ENCODE measurements around the gene FARP2. TPM values are rescaled to one million over a fixed set of nuclear protein-coding genes. Genes with fewer than 3 reads are reported as not detected.

The FARP2 gene, protein sequence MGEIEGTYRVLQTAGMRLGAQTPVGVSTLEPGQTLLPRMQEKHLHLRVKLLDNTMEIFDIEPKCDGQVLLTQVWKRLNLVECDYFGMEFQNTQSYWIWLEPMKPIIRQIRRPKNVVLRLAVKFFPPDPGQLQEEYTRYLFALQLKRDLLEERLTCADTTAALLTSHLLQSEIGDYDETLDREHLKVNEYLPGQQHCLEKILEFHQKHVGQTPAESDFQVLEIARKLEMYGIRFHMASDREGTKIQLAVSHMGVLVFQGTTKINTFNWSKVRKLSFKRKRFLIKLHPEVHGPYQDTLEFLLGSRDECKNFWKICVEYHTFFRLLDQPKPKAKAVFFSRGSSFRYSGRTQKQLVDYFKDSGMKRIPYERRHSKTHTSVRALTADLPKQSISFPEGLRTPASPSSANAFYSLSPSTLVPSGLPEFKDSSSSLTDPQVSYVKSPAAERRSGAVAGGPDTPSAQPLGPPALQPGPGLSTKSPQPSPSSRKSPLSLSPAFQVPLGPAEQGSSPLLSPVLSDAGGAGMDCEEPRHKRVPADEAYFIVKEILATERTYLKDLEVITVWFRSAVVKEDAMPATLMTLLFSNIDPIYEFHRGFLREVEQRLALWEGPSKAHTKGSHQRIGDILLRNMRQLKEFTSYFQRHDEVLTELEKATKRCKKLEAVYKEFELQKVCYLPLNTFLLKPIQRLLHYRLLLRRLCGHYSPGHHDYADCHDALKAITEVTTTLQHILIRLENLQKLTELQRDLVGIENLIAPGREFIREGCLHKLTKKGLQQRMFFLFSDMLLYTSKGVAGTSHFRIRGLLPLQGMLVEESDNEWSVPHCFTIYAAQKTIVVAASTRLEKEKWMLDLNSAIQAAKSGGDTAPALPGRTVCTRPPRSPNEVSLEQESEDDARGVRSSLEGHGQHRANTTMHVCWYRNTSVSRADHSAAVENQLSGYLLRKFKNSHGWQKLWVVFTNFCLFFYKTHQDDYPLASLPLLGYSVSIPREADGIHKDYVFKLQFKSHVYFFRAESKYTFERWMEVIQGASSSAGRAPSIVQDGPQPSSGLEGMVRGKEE
- 10 to 100 TPM; 11.1 to 21.5 TPM for total RNA-seq

DNA sequence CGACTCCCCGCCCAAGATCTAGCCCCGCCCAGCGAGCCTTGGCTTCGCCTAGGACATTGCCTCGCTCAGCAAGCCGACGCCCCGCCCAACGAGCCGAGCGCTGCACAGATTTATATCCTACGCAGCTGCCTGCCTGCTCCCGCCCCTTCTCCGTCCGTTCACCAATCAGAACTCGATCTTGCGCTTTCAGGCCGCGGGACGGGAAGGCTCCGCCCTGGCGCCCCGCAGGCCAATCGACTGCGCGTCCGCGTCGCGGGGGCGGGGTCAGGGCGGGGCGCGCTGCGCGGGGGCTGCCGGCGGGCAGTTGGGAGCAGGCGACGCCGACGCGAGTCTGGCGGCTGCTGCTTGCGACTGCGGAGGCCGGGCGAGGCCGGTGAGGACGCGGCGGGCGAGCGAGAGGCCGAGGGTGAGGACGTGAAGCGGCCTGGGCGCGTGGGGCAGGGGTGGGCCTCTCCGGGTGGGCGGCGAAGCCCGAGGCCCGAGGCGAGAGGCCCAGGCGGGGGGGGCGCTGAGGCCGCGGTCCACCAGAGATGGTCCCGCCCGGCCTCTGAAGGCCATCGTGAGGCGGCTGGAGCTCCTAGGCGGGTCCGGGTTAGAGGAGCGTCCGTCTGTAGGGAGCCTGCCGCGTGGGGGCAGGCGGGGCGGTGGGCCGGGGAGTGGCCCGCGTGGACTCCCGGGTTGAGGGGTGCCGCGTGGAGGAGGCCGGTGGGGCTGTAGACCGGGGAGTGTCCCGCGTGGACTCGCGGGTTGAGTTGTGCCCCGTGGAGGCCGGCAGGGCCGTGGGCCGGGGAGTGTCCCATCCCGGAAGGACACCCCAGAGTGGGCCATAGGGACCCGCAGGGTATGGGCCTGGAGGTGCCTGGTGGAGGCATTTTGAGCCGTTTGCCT lies at the start of gene FARP2:
Gene FARP2 (plus strand): TSS at position 303 of the 888 bp plus-strand sequence. CDS start 16,823 bp downstream, outside the sequence.
- Histone ChIP-seq H3K27me3 (no peaks in the 10 kb centered on the region), H3K36me3 (peaks cover 22% of the 10 kb centered on the region), H3K4me3 (peak within 1 kb of the TSS; percentile 83 to 89), H3K27ac (peak within 1 kb of the TSS; percentile 91 to 94), H3K4me1 (peaks cover 0 to 26% of the 10 kb centered on the region in 2 donors), H3K9me3 (no peaks in the 10 kb centered on the region)
- TF ChIP-seq, protein P1, sequence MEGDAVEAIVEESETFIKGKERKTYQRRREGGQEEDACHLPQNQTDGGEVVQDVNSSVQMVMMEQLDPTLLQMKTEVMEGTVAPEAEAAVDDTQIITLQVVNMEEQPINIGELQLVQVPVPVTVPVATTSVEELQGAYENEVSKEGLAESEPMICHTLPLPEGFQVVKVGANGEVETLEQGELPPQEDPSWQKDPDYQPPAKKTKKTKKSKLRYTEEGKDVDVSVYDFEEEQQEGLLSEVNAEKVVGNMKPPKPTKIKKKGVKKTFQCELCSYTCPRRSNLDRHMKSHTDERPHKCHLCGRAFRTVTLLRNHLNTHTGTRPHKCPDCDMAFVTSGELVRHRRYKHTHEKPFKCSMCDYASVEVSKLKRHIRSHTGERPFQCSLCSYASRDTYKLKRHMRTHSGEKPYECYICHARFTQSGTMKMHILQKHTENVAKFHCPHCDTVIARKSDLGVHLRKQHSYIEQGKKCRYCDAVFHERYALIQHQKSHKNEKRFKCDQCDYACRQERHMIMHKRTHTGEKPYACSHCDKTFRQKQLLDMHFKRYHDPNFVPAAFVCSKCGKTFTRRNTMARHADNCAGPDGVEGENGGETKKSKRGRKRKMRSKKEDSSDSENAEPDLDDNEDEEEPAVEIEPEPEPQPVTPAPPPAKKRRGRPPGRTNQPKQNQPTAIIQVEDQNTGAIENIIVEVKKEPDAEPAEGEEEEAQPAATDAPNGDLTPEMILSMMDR (IDR thresholded peaks at IDR 0.05), result no peak
- DNase-seq (ENCODE audit: low spot score), result peak; percentile 99

DNA sequence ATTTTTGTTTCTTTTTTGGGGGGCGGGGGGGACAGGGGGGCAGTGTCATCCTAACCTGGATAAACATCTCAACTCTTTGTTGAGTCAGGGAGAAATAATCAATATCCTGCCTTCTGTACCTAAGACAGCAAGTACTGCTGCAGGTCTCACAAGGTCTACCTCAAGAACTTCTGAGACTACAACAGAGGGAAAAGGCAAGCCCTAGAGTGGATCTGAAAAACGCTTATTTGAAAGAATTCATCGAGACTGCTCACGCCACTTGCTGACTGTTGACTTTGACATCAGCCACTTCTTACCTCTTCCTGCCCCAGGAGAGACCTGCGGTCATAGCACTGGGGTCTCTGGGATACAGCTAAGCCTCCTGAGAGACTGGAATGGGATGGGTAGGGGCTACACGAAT lies 49.0 kb upstream of the FARP2 start:
- Histone ChIP-seq H3K4me1 (peaks cover 0 to 50% of the 10 kb centered on the region in 2 donors), H3K36me3 (no peaks in the 10 kb centered on the region), H3K27me3 (no peaks in the 10 kb centered on the region), H3K9me3 (no peaks in the 10 kb centered on the region), H3K27ac (no peak overlapping the region), H3K4me3 (no peak overlapping the region)
- TF ChIP-seq, protein P1 (IDR thresholded peaks at IDR 0.05), result no peak
- no peak for DNase-seq (ENCODE audit: low spot score)

DNA sequence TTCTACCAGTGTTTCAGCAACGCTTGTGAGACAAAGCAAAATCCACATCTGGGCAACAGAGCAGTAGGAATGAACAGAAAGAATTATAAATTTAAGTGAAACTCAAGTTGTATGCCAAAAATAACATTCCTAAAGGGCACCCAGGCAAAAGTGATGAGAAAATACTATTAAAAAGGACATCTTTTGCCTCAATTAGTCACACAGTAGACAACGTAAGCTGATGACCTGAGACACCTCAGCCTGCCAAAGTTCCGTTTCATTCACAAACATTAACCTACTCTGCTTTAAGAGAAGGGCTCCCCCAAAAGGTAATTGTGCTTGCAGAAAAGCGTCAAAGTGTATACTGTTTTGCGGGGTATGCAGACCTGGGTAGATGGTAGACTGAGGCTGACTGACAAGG lies 47.8 kb upstream of the FARP2 start:
- no peaks in the 10 kb centered on the region for H3K9me3 ChIP-seq
- no peak overlapping the region for H3K27ac ChIP-seq
- no peaks in the 10 kb centered on the region for H3K36me3 ChIP-seq
- H3K27me3 ChIP-seq, result no peaks in the 10 kb centered on the region
- no peak for DNase-seq (ENCODE audit: low spot score)
- H3K4me1 ChIP-seq, result peaks cover 0 to 50% of the 10 kb centered on the region in 2 donors
- H3K4me3 ChIP-seq, result no peak overlapping the region
- TF ChIP-seq, protein P1 (IDR thresholded peaks at IDR 0.05), result no peak

DNA sequence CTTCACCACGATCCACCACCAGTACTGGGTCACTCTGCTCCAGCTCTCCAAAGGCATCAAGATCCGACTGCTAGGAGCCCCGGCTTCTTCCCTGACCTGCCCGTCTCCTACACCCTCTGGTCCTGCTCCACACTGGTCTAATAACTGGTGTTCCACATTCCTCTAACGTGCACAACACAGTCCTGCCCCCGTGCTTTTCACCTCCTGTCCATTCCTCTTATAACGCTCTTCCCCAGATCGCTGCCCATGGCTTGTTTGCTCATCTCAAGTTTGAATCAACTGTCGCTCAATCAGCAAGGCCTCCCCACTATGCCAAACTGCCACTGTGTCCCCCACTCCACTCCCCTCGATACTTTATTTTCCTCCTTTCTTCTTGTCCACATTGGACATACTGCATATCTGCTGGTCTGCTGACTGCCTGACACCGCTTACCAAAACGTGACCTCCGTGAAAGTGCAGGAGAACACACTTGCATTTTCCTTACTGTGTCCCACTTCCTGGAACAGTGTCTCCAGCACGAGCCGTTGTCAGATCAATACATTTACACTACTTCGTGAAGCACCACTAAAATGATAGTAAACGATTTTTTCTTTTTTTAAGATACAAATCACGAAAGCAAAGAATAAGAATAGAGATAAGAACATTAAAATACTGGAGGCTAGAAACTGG lies 47.1 kb upstream of the FARP2 start:
- Histone ChIP-seq H3K27ac (no peak overlapping the region), H3K4me1 (peaks cover 0 to 50% of the 10 kb centered on the region in 2 donors)
- TF ChIP-seq, protein P1 (IDR thresholded peaks at IDR 0.05), result no peak

More for the DNA sequence above, 47.1 kb upstream of the FARP2 start:
- Histone ChIP-seq H3K27me3 (no peaks in the 10 kb centered on the region), H3K4me3 (no peak overlapping the region), H3K36me3 (no peaks in the 10 kb centered on the region), H3K9me3 (no peaks in the 10 kb centered on the region)
- DNase-seq (ENCODE audit: low spot score), result no peak
